Measurements from ENCODE around the gene ZCCHC14.
"Not testable (repeated sequence)": the region's sequence is repeated elsewhere in the genome, so short reads cannot be mapped to it uniquely, and the experiment has no call there.

Gene ZCCHC14

DNA sequence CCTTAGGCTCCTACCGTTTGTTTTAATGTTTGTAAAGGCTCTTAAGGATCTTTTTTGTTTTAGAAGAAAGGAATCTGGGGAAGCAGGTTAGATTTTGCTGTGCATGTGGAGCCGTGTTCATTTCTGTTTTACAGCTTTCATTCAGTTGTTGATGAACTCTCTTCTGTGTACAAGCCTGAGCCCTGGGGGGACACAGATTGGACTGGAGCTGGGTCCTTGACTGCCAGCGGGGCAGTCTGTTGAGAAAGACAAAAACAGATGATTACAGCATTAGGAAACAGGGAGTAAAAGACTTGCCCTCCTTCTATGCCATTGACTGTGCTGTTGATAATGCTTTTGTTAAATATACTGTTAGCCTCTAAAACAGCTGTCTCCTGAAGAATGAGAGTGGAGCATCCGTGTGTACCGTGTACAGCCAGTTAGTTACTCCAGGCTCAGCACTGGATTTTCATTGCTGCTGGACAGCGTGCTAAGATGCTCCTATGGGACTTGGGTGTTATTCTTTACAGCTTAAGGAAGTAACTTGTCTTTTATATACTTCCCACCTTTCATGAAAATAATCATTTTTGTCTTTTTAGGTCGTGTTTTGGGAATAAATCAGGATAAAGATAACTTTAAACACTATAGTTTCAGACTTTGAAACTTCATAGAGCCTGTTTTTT lies 97.5 kb downstream of the ZCCHC14 start:
- DNase-seq: no peak

DNA sequence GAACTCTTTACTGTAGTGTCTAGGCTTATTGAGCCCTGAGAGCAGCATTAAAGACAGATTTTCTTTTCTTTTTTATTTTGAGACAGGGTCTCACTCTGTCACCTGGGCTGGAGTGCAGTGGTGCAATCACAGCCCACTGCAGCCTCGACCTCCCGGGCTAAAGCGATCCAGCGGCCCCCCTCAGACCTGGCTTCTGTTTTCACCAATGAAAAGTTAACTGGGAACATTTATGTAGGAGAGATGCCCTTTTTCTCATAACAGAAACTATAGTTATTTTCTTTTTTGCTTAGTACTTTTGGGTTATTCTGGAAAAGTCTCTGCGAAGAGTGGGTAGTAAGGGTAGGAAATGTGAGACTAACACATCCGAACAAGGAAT lies 99.2 kb downstream of the ZCCHC14 start:
- no peak for DNase-seq

DNA sequence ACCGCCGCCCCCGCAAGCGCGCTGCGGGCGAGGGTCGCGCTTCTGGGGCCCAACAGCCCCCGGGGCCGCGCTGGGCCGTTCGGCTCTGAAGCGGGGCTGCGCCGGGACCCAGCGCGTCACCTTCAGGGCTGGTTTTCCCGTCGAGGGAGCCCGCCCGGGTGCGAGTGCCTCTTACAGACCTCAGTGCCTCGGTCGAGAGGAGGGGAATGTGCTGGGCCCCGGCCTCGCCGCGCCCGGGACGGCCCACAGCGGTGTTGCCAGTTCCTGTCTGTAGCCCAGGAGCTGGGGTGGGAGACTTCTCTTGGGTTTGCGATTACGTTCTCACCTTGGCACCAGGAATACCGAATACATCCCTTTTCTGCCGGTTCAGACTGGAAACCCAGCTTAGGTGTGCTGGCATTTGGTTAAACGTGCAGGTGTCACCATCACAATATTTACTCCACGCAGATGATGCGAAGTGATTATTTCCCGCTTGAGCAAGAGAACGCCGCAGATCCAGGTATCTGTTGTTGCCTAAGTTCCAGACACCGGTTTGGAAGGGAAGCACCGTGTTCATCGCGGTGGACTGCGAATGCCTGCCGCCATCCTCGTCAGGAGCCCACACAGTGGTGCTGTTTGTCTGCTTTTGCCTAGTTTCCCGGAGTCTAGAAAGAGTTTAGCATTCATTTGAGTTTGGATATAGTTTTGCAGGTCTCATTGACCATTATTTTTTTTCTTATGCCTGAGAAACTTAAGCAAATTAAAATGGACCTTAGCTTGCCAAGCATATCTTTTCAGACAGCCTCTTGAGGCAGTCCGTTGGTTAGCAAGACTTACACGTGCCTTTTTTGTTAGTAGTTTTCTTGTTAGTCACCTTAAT lies 99.8 kb downstream of the ZCCHC14 start:
- DNase-seq: no peak

DNA sequence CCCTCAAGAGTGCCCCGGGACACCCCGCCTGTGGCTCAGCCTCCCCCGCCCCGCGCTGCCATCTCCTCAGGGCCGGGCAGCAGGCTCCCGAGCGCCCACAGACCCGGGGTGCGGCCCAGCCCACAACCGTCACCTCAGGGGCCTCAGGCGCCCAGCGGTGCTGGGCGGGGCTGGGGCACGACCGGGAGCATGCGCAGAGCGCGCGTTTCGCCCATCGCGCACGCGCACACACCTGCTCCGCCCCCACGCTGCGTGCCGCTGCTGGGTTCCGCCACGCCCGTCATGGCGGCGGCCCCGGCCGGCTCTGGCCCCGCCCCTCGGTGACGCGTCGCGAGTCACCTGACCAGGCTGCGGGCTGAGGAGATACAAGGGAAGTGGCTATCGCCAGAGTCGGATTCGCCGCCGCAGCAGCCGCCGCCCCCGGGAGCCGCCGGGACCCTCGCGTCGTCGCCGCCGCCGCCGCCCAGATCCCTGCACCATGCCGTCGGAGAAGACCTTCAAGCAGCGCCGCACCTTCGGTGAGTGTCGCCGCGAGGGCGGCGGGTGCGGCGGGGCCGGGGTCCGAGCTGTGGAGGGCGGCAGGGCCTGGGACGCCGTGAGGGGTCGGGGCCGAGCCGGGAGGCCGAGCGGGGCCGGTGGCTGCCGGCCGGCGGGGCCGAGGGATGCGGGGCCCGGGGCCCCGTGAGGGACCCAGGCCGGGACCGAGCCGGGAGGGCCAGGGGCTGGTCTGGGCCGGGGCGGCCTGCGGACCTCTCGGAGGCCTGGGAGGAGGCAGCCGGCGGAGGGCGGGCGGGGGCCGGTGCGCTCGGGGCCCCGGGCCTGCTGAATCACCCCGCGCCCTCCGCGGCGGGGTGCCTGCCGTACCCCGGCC lies 100.6 kb downstream of the ZCCHC14 start, which contains the start of gene MAP1LC3B:
TSS of gene MAP1LC3B (plus strand) at position 387 of the 871 bp plus-strand sequence. CDS start at position 479, 92 bp downstream.
- peak; percentile 80 for DNase-seq

DNA sequence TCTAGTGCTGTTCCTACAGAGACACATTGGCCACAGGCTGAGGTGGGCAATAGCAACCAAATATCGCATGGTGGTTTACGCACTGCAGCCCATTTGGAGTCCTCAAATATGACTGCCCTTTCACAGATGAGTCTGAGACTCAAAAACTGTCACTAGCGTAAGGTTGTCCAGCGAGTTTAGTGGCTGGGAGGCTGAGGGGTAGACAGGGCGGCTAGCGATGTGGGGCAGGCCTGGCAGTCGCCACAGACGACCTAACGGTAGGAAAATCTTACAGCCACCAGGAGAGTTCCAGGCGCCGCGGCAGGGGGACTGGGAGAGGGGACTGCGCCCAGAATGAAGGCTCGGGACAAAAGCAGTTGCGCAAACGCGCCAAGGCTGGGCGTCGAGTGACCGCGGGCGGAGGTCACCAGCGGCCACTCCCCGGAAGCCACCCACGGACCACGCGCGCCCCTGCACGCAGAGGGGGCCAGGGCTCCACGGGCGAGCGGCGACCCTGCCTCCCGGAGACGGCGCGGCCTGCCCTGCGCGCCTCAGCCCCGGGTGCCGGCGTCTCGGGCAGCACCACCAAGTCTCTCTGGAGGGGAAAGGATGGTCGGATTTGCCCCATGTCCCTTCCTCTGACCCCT lies 101.4 kb downstream of the ZCCHC14 start:
- DNase-seq: no peak

DNA sequence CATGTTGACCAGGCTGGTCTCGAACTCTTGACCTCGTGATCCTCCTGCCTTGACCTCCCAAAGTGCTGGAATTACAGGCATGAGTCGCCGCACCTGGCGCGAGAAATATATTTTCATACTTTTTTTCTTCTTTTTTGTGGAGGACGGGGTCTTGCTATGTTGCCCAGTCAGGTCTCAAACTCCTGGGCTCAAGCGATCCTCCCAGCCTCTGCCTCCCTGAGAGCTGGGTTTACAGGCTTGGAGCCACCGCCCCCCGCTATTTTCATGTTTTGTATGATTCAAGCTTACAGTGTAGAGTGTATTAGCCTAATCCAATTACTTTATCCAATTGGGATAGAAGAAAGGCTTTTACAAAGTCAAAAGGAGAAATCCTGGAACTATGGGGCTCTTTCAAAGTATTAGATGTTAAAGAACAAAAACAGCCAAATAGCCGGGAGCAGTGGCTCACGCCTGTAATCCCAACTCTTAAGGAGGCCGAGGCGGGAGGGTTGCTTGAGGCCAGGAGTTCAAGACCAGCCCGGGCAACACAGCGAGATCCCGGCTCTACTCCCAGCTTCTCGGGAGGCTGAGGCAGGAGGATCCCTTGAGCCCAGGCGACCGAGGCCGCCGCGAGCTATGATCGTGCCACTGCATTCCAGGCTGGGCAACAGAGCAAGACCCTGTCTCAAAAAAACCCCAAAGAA lies 102.0 kb downstream of the ZCCHC14 start:
- no peak for DNase-seq

DNA sequence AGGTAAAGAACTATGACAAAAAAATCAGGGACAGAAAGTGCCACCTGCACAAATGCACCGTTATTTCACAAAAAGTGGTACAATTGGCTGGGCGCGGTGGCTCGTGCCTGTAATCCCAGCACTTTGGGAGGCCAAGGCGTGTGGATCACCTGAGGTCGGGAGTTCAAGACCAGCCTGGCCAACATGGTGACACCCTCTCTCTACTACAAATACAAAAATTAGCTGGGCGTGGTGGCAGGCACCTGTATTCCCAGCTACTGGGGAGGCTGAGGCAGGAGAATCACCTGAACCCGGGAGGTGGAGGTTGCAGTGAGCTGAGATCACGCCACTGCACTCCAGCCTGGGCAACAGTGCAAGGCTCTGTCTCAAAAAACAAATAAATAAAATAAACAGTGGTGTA lies 102.9 kb downstream of the ZCCHC14 start:
- not testable (repeated sequence) for DNase-seq

DNA sequence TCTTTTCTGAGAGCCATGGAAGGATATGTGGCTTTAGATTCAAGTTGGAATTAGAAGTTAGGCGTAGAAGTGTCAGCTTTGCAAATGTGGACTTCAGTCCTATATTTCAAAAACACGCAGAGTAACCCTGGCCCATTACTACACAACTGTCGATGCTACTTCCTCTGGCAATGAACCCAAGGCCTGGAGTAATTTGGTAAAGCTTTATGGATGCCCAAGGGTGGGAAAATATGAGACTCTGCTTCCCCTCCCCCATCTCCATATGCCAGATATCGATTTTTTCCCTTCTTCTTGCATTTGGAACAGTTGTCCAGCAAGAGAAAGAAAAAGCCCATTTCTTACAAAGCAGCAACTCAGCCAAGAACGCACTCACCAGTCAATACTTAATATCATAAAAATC lies 103.6 kb downstream of the ZCCHC14 start:
- DNase-seq: no peak

DNA sequence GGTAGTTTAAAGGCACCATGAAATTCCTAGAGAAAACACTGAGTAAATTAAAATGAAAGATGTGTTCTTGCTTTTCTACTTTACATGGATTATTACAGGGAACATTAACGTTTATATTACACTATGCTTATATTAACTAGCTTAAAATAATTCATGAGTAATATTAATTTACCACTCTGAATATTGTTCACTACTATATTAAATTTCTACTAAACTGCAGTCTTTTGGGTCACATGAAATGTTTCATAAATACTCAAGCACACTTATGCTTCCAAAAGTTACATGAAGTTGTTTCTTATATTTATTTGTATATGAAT lies 104.0 kb downstream of the ZCCHC14 start:
- DNase-seq: no peak

DNA sequence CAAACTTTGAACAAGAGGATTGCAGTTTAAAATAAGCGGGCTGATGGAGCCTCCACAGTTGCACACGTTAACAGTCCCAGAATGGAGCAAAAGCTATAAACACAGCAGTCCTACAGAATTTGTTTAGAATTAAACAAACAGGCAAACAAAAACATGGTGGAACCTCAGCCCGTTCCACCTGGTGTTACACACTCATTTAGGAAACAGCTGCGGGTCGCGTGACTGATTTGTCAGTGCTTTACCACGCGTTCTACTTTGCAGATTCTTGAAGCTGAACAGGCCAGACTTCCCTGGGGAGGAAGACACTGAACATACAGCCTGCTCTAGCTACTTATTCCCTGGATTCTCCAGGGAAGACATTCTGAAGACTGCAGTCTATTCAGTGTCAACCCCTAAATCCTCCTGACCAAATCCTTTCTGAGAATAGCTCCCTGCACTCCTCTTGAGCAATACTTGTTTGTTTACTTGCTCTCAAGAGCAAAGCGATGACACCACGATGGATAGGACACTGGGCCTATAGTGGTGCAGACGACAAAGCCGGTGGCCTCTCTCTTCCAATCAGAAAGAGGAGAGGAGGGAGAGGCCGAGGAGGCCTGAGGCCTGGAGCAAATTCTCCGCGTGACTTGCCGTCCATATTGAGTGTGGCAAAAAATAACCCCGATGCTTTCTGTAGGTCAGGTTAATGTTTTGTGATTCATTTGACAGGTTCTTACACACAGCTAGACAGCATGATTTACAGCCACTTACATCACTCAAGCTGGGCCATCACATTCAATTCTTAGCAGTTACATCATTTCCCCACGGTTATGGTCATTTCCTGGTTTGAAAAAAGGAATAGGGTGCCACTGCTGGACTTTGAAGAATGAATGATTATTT lies 104.6 kb downstream of the ZCCHC14 start:
- DNase-seq: peak; percentile 90

DNA sequence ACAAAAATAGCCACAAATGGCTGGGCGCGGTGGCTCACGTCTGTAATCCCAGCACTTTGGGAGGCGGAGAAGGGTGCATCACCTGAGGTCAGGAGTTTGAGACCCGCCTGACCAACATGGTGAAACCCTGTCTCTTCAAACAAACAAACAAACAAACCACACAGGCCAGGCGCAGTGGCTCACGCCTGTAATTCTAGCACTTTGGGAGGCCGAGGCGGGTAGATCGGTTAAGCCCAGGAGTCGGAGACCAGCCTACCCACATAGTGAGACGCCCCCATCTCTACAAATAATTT lies 108.0 kb downstream of the ZCCHC14 start:
- DNase-seq: not testable (repeated sequence)

DNA sequence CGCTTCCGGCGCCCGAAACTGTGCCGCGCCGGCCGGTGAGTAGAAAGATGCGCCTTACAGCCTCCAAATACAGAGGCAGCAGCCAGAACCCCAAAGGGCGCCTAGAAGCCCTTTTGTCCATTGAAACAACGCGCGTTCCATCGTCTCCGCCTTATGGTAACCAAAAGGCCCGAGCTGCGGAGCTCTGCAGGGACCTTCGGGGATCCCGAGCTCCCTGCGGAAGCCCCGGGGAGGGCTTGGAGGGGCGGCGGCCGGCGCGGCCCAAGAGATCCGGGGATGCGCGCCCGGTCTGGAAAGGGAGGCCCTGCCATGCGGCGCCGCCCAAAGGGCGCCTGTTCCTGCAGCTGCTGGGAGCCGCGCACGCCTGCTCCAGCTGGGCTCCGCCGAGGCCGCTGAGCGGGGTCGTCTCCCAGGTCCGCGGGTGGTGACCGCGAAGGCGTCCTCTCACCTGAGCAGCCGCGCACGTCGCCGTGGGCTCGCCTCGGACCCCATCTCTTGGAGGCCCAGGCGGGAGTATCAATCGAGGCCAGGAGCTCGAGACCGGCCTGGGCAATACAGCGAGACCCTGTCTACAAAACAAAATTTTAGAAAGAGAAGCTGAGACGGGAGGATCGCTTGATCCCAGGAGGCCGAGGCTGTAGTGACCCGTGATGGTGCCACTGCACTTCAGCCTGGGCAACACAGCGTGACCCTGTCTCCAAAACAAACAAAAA lies 108.5 kb downstream of the ZCCHC14 start:
- DNase-seq: no peak

DNA sequence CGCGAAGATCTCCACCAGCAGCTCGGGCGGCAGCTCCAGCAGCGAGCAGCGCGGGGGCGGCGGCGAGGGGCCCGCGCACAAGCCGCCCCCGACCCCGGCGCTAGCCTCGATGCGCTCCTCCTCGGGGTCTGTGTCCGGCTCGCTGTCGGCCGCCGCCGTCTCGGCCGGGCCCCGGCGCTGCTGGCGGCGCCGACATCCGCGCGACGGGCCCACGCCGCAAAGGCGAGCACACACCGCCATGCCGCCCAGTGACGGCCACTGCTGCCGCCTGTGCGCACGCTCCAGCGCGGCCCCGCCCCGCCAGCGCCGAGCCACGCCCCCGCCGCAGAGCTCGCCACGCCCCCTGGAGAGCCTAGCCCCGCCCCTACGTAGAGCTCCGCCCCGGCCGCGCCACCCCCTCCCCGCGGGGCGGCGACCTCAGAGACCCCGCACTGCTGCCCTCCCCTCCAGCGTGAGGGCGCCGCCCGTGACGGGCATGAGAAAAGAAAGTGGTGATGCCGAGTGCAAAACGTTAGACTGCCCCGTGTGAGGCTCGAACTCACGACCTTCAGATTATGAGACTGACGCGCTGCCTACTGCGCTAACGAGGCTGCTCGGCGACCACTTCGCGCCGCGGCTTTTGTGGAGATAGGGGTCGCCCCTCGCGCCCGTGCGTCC lies 109.2 kb downstream of the ZCCHC14 start, which contains the start of gene FBXO31:
TSS of gene FBXO31 (minus strand) at position 272 of the 657 bp plus-strand sequence. CDS start at position 240, 32 bp downstream.
- DNase-seq: peak; percentile 49

DNA sequence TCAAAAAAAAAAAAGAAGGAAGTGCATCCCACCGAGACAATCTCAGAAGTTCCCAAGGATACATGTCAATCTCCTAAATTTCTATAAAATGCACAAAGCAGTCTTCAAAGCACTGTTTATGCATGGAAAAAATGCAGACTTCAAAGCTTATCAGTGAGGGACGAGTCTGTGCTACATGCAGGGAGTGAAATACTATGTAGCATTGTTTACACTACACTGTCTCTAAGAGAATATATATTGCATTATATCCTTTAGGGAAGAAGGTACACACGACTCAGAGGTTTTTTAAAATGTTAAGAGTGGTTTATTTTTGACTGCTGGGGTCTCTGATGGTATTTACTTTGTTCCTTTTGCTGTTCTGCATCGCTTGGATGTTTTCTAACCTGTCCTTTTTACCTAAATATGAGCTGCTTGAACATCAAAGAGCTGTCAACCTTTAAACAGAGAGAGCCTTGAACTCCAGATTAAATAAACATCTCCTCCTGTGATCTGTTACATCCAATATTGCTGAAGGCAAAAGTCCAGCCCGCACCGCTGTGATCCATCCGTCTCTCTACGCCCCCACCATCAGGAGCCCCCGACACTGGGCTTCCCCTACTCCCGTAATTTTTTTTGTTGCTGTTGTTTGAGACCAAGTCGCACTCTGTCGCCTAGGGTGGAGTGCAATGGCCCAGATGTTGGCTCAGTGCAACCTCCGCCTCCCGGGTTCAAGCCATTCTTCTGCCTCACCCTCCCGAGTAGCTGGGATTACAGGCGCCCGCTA lies 110.6 kb downstream of the ZCCHC14 start:
- no peak for DNase-seq

DNA sequence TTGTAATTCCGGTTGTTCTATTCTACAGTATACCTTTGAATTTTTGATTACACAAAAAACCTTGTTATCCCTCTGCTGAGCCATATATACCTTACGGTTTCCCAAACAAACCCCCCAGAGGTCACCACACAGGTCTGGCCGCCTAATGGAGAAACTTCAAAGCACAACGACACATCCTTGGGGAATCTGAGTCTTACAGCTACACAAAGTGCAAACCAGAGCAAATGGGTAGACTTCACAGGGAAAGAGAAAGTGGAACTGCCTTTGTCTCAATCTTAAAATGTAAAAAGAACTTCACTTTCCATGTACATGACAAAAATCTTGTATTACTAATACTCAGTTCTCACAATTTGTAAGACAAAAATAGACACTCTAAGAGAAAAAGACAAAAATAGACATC lies 111.9 kb downstream of the ZCCHC14 start:
- DNase-seq: no peak

DNA sequence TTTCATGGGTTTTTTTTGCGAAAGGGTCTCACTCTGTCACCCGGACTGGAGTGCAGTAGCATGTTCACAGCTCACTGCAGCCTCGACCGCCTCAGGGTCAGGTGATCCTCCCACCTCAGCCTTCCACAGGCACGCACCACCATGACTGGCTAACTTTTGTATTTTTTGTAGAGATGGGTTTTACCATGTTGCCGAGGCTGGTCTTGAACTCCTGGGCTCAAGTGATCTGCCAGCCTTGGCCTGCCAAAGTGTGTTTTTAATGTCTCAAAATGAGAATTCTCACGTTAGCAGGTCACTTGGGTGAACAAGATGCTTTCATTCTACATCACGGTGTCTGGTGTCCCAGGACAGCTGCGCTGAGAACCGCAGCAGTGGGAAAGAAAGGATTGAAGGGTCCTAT lies 112.4 kb downstream of the ZCCHC14 start:
- DNase-seq: no peak

DNA sequence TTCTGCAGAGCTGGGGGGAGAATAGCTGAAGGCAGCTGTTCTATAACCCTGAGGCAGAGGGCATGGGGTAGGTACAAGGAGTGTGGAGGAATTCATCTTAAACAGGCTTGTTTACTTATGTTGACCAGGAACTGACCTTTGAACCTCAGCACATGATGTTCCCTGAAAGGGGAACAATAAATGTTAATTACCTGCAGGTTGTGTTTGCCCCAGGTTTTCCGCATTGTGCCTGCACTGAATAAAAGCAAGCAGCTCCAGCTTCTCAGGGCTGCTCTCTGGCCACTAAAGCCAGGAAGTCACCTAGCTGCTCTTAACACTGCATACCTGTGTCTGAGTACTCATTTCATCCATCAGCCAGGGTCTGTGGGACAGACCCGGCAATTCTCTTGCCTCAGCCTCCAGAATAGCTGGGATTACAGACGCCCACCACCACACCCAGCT lies 113.5 kb downstream of the ZCCHC14 start:
- DNase-seq: not testable (repeated sequence)

DNA sequence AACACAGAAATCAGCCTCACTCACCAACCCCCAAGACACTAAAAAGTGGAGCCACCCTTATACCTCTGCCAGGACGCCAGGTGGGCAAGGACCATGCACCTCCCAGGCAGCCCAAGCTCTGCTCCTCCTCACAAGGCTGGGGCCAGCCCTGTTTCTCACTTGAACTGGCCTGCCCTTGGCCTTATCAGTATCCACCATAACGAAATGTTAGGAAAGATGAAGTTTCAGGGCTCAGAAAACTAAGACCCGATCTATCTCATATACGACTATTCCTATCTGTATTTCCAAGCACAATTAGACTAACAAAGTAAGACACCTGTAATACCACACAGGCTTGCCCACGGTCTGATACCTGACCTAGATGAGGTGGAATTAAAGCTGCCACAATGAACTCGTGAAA lies 116.2 kb downstream of the ZCCHC14 start:
- no peak for DNase-seq

DNA sequence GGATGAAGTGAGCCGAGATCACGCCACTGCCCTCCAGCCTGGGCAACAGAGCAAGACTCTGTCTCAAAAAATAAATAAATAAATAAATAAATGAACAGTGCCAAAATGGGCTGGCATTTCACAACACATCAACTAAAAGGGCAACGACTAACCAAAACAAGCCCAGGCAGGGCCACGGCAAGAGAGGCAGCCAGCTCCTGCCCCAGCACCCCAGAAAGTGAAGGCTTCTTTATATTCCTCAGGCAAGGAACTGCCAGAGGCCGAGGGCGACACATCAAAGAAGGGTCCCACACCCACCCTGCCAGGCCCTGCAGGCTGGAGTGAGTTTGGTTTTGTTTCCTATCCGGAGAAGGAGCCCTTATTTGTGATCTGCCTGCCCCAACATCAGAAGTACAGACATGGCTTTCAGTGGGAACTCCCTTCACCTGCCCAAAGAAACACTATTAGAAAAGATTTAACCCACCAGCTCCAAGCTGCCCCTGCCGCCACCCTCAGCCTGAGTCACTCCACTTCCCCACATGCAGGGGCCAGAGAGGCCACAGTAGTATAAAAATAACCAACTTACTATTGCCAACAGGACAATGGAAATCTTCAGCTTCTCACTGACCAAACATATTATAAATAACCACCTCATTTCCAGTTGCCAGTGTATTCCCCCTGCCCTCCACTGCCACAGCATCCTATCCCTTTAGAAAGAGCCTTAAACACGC lies 117.2 kb downstream of the ZCCHC14 start:
- DNase-seq: no peak

All from NCI-H774 (cell line).